ENCODE measurements around the gene RHO. TPM values are rescaled to one million over a fixed set of nuclear protein-coding genes. Genes with fewer than 3 reads are reported as not detected.

Gene RHO
- total RNA-seq, 1 experiment from 2014 or later, result not detected

- no TSS peak for BruUV-seq (replicated peaks)
- H3K36me3 Mint-ChIP-seq (ENCODE audit: insufficient read depth, unreplicated experiment), result peaks cover 6% of the 10 kb centered on the region
- no peak overlapping the region for H3K4me3 Mint-ChIP-seq (ENCODE audit: unreplicated experiment)
- H3K27me3 Mint-ChIP-seq (ENCODE audit: insufficient read depth, unreplicated experiment), result no peaks in the 10 kb centered on the region
- TF ChIP-seq CTCF (IDR thresholded peaks at IDR 0.05; ENCODE audit: unreplicated experiment), result no peak
- no peaks in the 10 kb centered on the region for H3K9me3 Mint-ChIP-seq (ENCODE audit: unreplicated experiment)
- H3K27ac Mint-ChIP-seq (ENCODE audit: low read depth, unreplicated experiment), result no peak overlapping the region
- CTCF ChIA-PET, result interaction anchor here (1.2 to 1.4 kb wide), 2 partner anchors 14 to 15 kb away, joined by 3 to 4 read pairs; no protein-coding TSS in a partner anchor
- H3K4me1 Mint-ChIP-seq (ENCODE audit: insufficient read depth, unreplicated experiment), result no peaks in the 10 kb centered on the region
- DNase-seq (ENCODE audit: unreplicated experiment), result no peak
- intact Hi-C loops (cut with micrococcal nuclease), result no loop called here
- POLR2A ChIA-PET, result no interaction called here
Measured at GRCh38 chr3:129506231-129506742, 22.2 kb upstream of the RHO start.

- no peaks in the 10 kb centered on the region for H3K27me3 Mint-ChIP-seq (ENCODE audit: insufficient read depth, unreplicated experiment)
- H3K27ac Mint-ChIP-seq (ENCODE audit: low read depth, unreplicated experiment), result no peak overlapping the region
- DNase-seq (ENCODE audit: unreplicated experiment), result no peak
- no peak for TF ChIP-seq CTCF (IDR thresholded peaks at IDR 0.05; ENCODE audit: unreplicated experiment)
- CTCF ChIA-PET, result interaction anchor here (1.2 to 1.4 kb wide), 2 partner anchors 15 to 16 kb away, joined by 3 to 4 read pairs; no protein-coding TSS in a partner anchor
- no peaks in the 10 kb centered on the region for H3K9me3 Mint-ChIP-seq (ENCODE audit: unreplicated experiment)
- BruUV-seq (replicated peaks), result no TSS peak
- POLR2A ChIA-PET, result no interaction called here
- no peak overlapping the region for H3K4me3 Mint-ChIP-seq (ENCODE audit: unreplicated experiment)
- H3K4me1 Mint-ChIP-seq (ENCODE audit: insufficient read depth, unreplicated experiment), result no peaks in the 10 kb centered on the region
- intact Hi-C loops (cut with micrococcal nuclease), result no loop called here
- peaks cover 8% of the 10 kb centered on the region for H3K36me3 Mint-ChIP-seq (ENCODE audit: insufficient read depth, unreplicated experiment)
Measured at GRCh38 chr3:129507181-129507831, 21.1 kb upstream of the RHO start.

DNA sequence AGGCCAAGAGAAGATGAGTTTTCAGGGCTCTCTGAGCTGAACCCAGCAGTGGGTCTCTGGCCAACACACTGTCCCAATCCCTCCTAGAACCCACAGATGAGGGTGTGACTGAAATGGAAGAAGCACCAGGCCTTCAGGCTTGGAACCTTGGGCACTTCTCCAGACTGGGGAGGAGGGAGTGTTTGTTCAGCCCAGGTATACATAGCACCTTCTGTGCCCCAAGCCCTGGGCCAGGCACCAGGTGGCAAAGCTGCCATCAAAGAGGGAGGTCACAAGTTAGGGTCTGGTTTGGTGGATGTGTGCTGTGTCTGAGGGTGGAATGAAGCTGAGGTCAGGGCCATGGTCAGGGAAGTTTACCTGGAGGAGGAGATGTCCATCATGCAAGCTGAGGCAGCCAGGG is 15.8 kb upstream of the RHO start:
- no peak for TF ChIP-seq CTCF (IDR thresholded peaks at IDR 0.05; ENCODE audit: unreplicated experiment)
- Mint-ChIP-seq H3K36me3 (ENCODE audit: insufficient read depth, unreplicated experiment) (peaks cover 13% of the 10 kb centered on the region), H3K27ac (ENCODE audit: low read depth, unreplicated experiment) (no peak overlapping the region), H3K4me3 (ENCODE audit: unreplicated experiment) (no peak overlapping the region), H3K27me3 (ENCODE audit: insufficient read depth, unreplicated experiment) (no peaks in the 10 kb centered on the region), H3K9me3 (ENCODE audit: unreplicated experiment) (no peaks in the 10 kb centered on the region), H3K4me1 (ENCODE audit: insufficient read depth, unreplicated experiment) (no peaks in the 10 kb centered on the region)
- BruUV-seq (replicated peaks), result no TSS peak
- intact Hi-C loops (cut with micrococcal nuclease), result no loop called here
- DNase-seq (ENCODE audit: unreplicated experiment), result no peak
- ChIA-PET POLR2A (no interaction called here), CTCF (no interaction called here)

- TF ChIP-seq CTCF (IDR thresholded peaks at IDR 0.05; ENCODE audit: unreplicated experiment), result no peak
- ChIA-PET POLR2A (no interaction called here), CTCF (interaction anchor here (0.6 to 0.8 kb wide), 2 partner anchors 16 to 1821 kb away, joined by 3 to 4 read pairs; no protein-coding TSS in a partner anchor)
- Mint-ChIP-seq H3K36me3 (ENCODE audit: insufficient read depth, unreplicated experiment) (peaks cover 13% of the 10 kb centered on the region), H3K27ac (ENCODE audit: low read depth, unreplicated experiment) (no peak overlapping the region), H3K9me3 (ENCODE audit: unreplicated experiment) (no peaks in the 10 kb centered on the region), H3K27me3 (ENCODE audit: insufficient read depth, unreplicated experiment) (no peaks in the 10 kb centered on the region), H3K4me3 (ENCODE audit: unreplicated experiment) (no peak overlapping the region), H3K4me1 (ENCODE audit: insufficient read depth, unreplicated experiment) (no peaks in the 10 kb centered on the region)
- no peak for DNase-seq (ENCODE audit: unreplicated experiment)
- no TSS peak for BruUV-seq (replicated peaks)
- intact Hi-C loops (cut with micrococcal nuclease), result no loop called here
Measured at GRCh38 chr3:129513705-129514104, 14.7 kb upstream of the RHO start.
